Tibial nerve (tissue), 4 donors: ENCODE results near the gene UCHL1. TPM values are rescaled to one million over a fixed set of nuclear protein-coding genes. Genes with fewer than 3 reads are reported as not detected.

ENCODE experiments used
- DNase-seq, 2 donors: peaks; one replicate each; pipeline ENCODE4 v3.0.0-alpha.2; 2019; ENCODE audit warnings: low spot score in 2 of 2
- H3K27ac ChIP-seq, 4 donors: fragments of 200-600 bp; sonication (generic) in 3 of 4; one replicate each; pipeline ENCODE4 v1.5.1; 2017 to 2019; ENCODE audit warnings: mild to moderate bottlenecking in 1 of 4
- H3K27me3 ChIP-seq, 2 donors: fragments of 200-600 bp; sonication (generic) in 1 of 2; one replicate each; pipeline versions ENCODE4 v1.5.1 to v1.6.0; 2017 to 2019
- H3K36me3 ChIP-seq, 3 donors: fragments of 200-600 bp; sonication (generic); one replicate each; pipeline ENCODE4 v1.5.1; 2018 to 2019
- H3K4me1 ChIP-seq, 4 donors: fragments of 200-600 bp; sonication (generic) in 3 of 4; one replicate each; pipeline ENCODE4 v1.5.1; 2017 to 2019
- H3K4me3 ChIP-seq, 4 donors: fragments of 200-600 bp; sonication (generic) in 3 of 4; one replicate each; pipeline ENCODE4 v1.5.1; 2017 to 2019; ENCODE audit warnings: mild to moderate bottlenecking in 1 of 4, moderate library complexity in 1 of 4
- H3K9me3 ChIP-seq, 4 donors: fragments of 200-600 bp; sonication (generic) in 3 of 4; one replicate each; pipeline ENCODE4 v1.5.1; 2017 to 2019
- CTCF ChIP-seq, 5 experiments: fragments of 200-600 bp in 3 of 5; fragments of 450-650 bp in 2 of 5; sonication (generic) in 3 of 5; IDR thresholded peaks; one replicate each; pipeline ENCODE4 v1.5.1; 2016 to 2019; ENCODE audit warnings: antibody characterized with exemption in 5 of 5, mild to moderate bottlenecking in 3 of 5, moderate library complexity in 2 of 5
- EP300 ChIP-seq, 2 donors: sonication (generic); formaldehyde crosslinking; IDR thresholded peaks; one replicate each; pipeline ENCODE4 v1.6.1; 2017; ENCODE audit warnings: antibody characterized with exemption in 2 of 2, mild to moderate bottlenecking in 1 of 2
- POLR2A ChIP-seq, 2 donors: fragments of 450-650 bp; IDR thresholded peaks; one replicate each; pipeline ENCODE4 v1.6.1; 2017; ENCODE audit warnings: antibody characterized with exemption in 2 of 2, mild to moderate bottlenecking in 2 of 2, moderate library complexity in 2 of 2
- WGBS, 2 donors: methylation state at CpG; one replicate each; pipeline ENCODE4 v1.1.5; 2018; 5-methylcytosine and 5-hydroxymethylcytosine counted together
- total RNA-seq, 4 donors: library from RNA; depleted of rRNA; stranded (reverse); fragments of >200 nt; gene quantifications; one replicate each; pipeline ENCODE4 v1.1.0, GENCODE V29; 2016

UCHL1 gene
- total RNA-seq, 4 donors from 2014 or later, result 55.9 to 204 (median 71.5) TPM

GRCh38 chr4:41260116-41260733 is 3.5 kb downstream of the UCHL1 start:
- 69% methylated on average over 9 of the region's 9 CpGs for WGBS, 2 donors
- DNase-seq, result no peak

GRCh38 chr4:41262198-41262597 is 5.5 kb downstream of the UCHL1 start:
- no peak for TF ChIP-seq CTCF (IDR thresholded peaks at IDR 0.05)
- TF ChIP-seq POLR2A (IDR thresholded peaks at IDR 0.05), result no peak
- TF ChIP-seq EP300 (IDR thresholded peaks at IDR 0.05), result no peak
- peaks cover 0 to 9% (median 4%) of the 10 kb centered on the region in 4 donors for H3K4me1 ChIP-seq
- no peak overlapping the region for H3K27ac ChIP-seq
- WGBS, 2 donors, result 89 to 99% methylated on average over 6 of the region's 6 CpGs
- H3K36me3 ChIP-seq, result peaks cover 0 to 33% (median 0%) of the 10 kb centered on the region in 3 donors
- DNase-seq, result no peak
- H3K27me3 ChIP-seq, result no peaks in the 10 kb centered on the region
- H3K4me3 ChIP-seq, result no peak overlapping the region
- no peaks in the 10 kb centered on the region for H3K9me3 ChIP-seq

More at GRCh38 chr4:41260116-41260733, 3.5 kb downstream of the UCHL1 start:
- Histone ChIP-seq H3K27me3 (peaks cover 0 to 5% of the 10 kb centered on the region in 2 donors), H3K36me3 (peaks cover 0 to 26% (median 0%) of the 10 kb centered on the region in 3 donors), H3K4me1 (peaks cover 0 to 16% (median 12%) of the 10 kb centered on the region in 4 donors), H3K27ac (no peak overlapping the region), H3K9me3 (no peaks in the 10 kb centered on the region), H3K4me3 (no peak overlapping the region)
- no peak for TF ChIP-seq EP300 (IDR thresholded peaks at IDR 0.05)
- no peak for TF ChIP-seq POLR2A (IDR thresholded peaks at IDR 0.05)
- TF ChIP-seq CTCF (IDR thresholded peaks at IDR 0.05), result no peak

- Histone ChIP-seq H3K36me3 (peaks cover 0 to 40% (median 0%) of the 10 kb centered on the region in 3 donors), H3K27ac (no peak overlapping the region), H3K9me3 (no peaks in the 10 kb centered on the region), H3K27me3 (no peaks in the 10 kb centered on the region), H3K4me1 (no peaks in the 10 kb centered on the region), H3K4me3 (no peak overlapping the region)
- DNase-seq, result no peak
- TF ChIP-seq CTCF (IDR thresholded peaks at IDR 0.05) (no peak), POLR2A (IDR thresholded peaks at IDR 0.05) (no peak), EP300 (IDR thresholded peaks at IDR 0.05) (no peak)
- 47 to 62% methylated on average over 1 of the region's 1 CpG for WGBS, 2 donors
Measured at GRCh38 chr4:41264212-41264611, 7.5 kb downstream of the UCHL1 start.

GRCh38 chr4:41267997-41268396 is 11.3 kb downstream of the UCHL1 start:
- no peaks in the 10 kb centered on the region for H3K4me1 ChIP-seq
- H3K27ac ChIP-seq, result no peak overlapping the region
- no peak overlapping the region for H3K4me3 ChIP-seq
- no peaks in the 10 kb centered on the region for H3K27me3 ChIP-seq
- 70 to 76% methylated on average over 7 of the region's 7 CpGs for WGBS, 2 donors
- no peak for DNase-seq
- peaks cover 0 to 29% (median 0%) of the 10 kb centered on the region in 3 donors for H3K36me3 ChIP-seq
- no peak for TF ChIP-seq CTCF (IDR thresholded peaks at IDR 0.05)
- TF ChIP-seq POLR2A (IDR thresholded peaks at IDR 0.05), result no peak
- TF ChIP-seq EP300 (IDR thresholded peaks at IDR 0.05), result no peak
- H3K9me3 ChIP-seq, result no peaks in the 10 kb centered on the region

GRCh38 chr4:41268721-41269517 is 12.2 kb downstream of the UCHL1 start:
- peaks cover 0 to 26% (median 0%) of the 10 kb centered on the region in 3 donors for H3K36me3 ChIP-seq
- TF ChIP-seq EP300 (IDR thresholded peaks at IDR 0.05) (no peak), POLR2A (IDR thresholded peaks at IDR 0.05) (no peak), CTCF (IDR thresholded peaks at IDR 0.05) (no peak)
- no peak overlapping the region for H3K4me3 ChIP-seq
- H3K27me3 ChIP-seq, result no peaks in the 10 kb centered on the region
- no peaks in the 10 kb centered on the region for H3K4me1 ChIP-seq
- 88 to 96% methylated on average over 7 of the region's 7 CpGs for WGBS, 2 donors
- H3K9me3 ChIP-seq, result no peaks in the 10 kb centered on the region
- no peak overlapping the region for H3K27ac ChIP-seq
- DNase-seq, result no peak
